B cell (primary cell): ENCODE measurements around the gene MAGI2. TPM values are rescaled to one million over a fixed set of nuclear protein-coding genes. Genes with fewer than 3 reads are reported as not detected.

Experiments used
- ATAC-seq: fragments of 200-7000 bp; cut with Tn5 transposase; one replicate; pipeline ENCODE4 v1.10.0; 2021; ENCODE audit warnings: low read depth, mild to moderate bottlenecking, moderate number of reproducible peaks, moderate library complexity
- CTCF ChIA-PET: fragments of 350-600 bp; sonication (Branson Sonifier 250); formaldehyde crosslinking; loops from one replicate; lab custom pipeline; 2021; ENCODE audit warnings: antibody characterized with exemption, inconsistent platforms; lab: Charles Lee
- POLR2A ChIA-PET: fragments of 350-600 bp; sonication (Branson Sonifier 250); formaldehyde crosslinking; loops from one replicate; lab custom pipeline; 2021; ENCODE audit warnings: antibody characterized with exemption; lab: Charles Lee
- DNase-seq: peaks from one replicate; pipeline ENCODE4 v3.0.0; 2013
- H2AFZ ChIP-seq: 2 replicates; pipeline ENCODE4 v1.6.1; 2012; ENCODE audit warnings: mild to moderate bottlenecking, low read depth, low read length; ENCODE audit not compliant: insufficient read depth, poor library complexity, severe bottlenecking
- H3K27ac ChIP-seq, 2 donors: 1 replicate in 1 of 2; 2 replicates in 1 of 2; pipeline ENCODE4 v1.5.1; 2012 to 2013; ENCODE audit warnings: low read length in 2 of 2, mild to moderate bottlenecking in 2 of 2, moderate library complexity in 1 of 2
- H3K27me3 ChIP-seq, 4 experiments: fragments of 200-600 bp in 1 of 4; sonication (generic) in 1 of 4; replicated peaks in 1 of 4; 1 replicate in 2 of 4; 2 replicates in 2 of 4; pipeline versions ENCODE4 v1.6.1 to v1.7.0; 2013 to 2016; ENCODE audit warnings: low read length in 3 of 4, mild to moderate bottlenecking in 2 of 4, mixed read lengths in 1 of 4, moderate library complexity in 1 of 4; ENCODE audit not compliant: insufficient read depth in 4 of 4, control insufficient read depth in 3 of 4; ENCODE audit errors: control extremely low read depth in 1 of 4
- H3K36me3 ChIP-seq, 2 experiments: replicated peaks in 1 of 2; 1 replicate in 1 of 2; 2 replicates in 1 of 2; pipeline versions ENCODE4 v1.6.1 to v1.7.1; 2013; ENCODE audit warnings: low read length in 1 of 2; ENCODE audit not compliant: insufficient read depth in 2 of 2, control insufficient read depth in 1 of 2; ENCODE audit errors: control extremely low read depth in 1 of 2, extremely low read depth in 1 of 2
- H3K4me1 ChIP-seq, 2 donors: fragments of 200-600 bp in 1 of 2; sonication (generic) in 1 of 2; 1 replicate in 1 of 2; 2 replicates in 1 of 2; pipeline versions ENCODE4 v1.5.1 to v1.6.1; 2013 to 2017; ENCODE audit warnings: low read length in 2 of 2; ENCODE audit not compliant: control insufficient read depth in 2 of 2, insufficient read depth in 2 of 2
- H3K4me2 ChIP-seq: replicated peaks from 2 replicates; pipeline ENCODE3; 2012; ENCODE audit warnings: mild to moderate bottlenecking, low read depth, low read length; ENCODE audit not compliant: poor library complexity, severe bottlenecking
- H3K4me3 ChIP-seq, 5 experiments: fragments of 200-600 bp in 1 of 5; sonication (generic) in 1 of 5; 1 replicate in 3 of 5; 2 replicates in 2 of 5; pipeline versions ENCODE4 v1.5.1 to v1.7.0; 2011 to 2016; ENCODE audit warnings: low read length in 4 of 5, mild to moderate bottlenecking in 4 of 5, low read depth in 2 of 5, control low read depth in 1 of 5, moderate library complexity in 1 of 5; ENCODE audit not compliant: insufficient read depth in 1 of 5; ENCODE audit errors: control extremely low read depth in 1 of 5, extremely low read depth in 1 of 5
- H3K79me2 ChIP-seq: fragments of 200-600 bp; sonication (generic); one replicate; pipeline ENCODE4 v1.6.0; 2016; ENCODE audit warnings: low read length; ENCODE audit not compliant: control insufficient read depth, insufficient read depth
- H3K9ac ChIP-seq: fragments of 200-600 bp; sonication (generic); 2 replicates; pipeline ENCODE4 v1.6.1; 2017; ENCODE audit warnings: mild to moderate bottlenecking, low read length, moderate library complexity
- H3K9me3 ChIP-seq, 3 donors: one replicate each; pipeline versions ENCODE4 v1.6.1 to v1.7.1; 2013; ENCODE audit warnings: low read length in 2 of 3; ENCODE audit not compliant: control insufficient read depth in 2 of 3, insufficient read depth in 1 of 3; ENCODE audit errors: control extremely low read depth in 1 of 3
- H4K20me1 ChIP-seq: 2 replicates; pipeline ENCODE4 v1.6.0; 2012; ENCODE audit warnings: mild to moderate bottlenecking, low read length; ENCODE audit not compliant: insufficient read depth, control insufficient read depth, poor library complexity, severe bottlenecking
- H3K27ac Mint-ChIP-seq: one replicate; pipeline ENCODE4 v1.8.0; 2021; ENCODE audit warnings: mixed read lengths
- H3K27me3 Mint-ChIP-seq: one replicate; pipeline ENCODE4 v1.8.0; 2021; ENCODE audit warnings: mixed read lengths
- H3K4me1 Mint-ChIP-seq: one replicate; pipeline ENCODE4 v1.8.0; 2021; ENCODE audit warnings: mixed read lengths
- H3K4me3 Mint-ChIP-seq: one replicate; pipeline ENCODE4 v1.8.0; 2021; ENCODE audit warnings: mixed read lengths
- H3K9me3 Mint-ChIP-seq: one replicate; pipeline ENCODE4 v1.8.0; 2022; ENCODE audit warnings: mixed read lengths; ENCODE audit not compliant: insufficient read depth
- CTCF ChIP-seq: fragments of 200-600 bp; IDR thresholded peaks from one replicate; pipeline ENCODE4 v1.8.0; 2022; ENCODE audit warnings: antibody characterized with exemption, mild to moderate bottlenecking
- EZH2 ChIP-seq: IDR thresholded peaks from 2 replicates; pipeline ENCODE4 v1.6.1; 2012; ENCODE audit warnings: borderline replicate concordance, low read depth, mild to moderate bottlenecking, moderate library complexity, low read length; ENCODE audit not compliant: insufficient read depth, poor library complexity, severe bottlenecking
- WGBS: methylation state at CpG from one replicate; pipeline ENCODE4 v1.1.5; 2013; ENCODE audit warnings: missing lambda C conversion rate; ENCODE audit not compliant: insufficient coverage; 5-methylcytosine and 5-hydroxymethylcytosine counted together
- intact Hi-C: fragments of 100-400 bp; cut with micrococcal nuclease; formaldehyde crosslinking; loops from one replicate; pipeline ENCODE4 v1.10.0; 2022
- polyA plus RNA-seq: library from polyadenylated mRNA; depleted of rRNA; stranded (reverse); fragments of >200 nt; gene quantifications from 2 replicates; pipeline ENCODE4 v1.2.3, GENCODE V29; 2012
- total RNA-seq, 2 donors: library from RNA; stranded (reverse); fragments of 120-200 nt in 1 of 2; gene quantifications; 1 replicate in 1 of 2; 2 replicates in 1 of 2; pipeline versions ENCODE4 v1.2.3 to v1.2.4, GENCODE V29; 2013 to 2022

MAGI2 gene
- total and polyA plus RNA-seq, 2 donors (not counting 1 experiment from before 2014, with no cell fraction given) = 0.16 to 0.64 TPM

GRCh38 chr7:79434098-79434497 is 19.4 kb downstream of the MAGI2 start:
- no peak overlapping the region for H3K27ac ChIP-seq

DNA sequence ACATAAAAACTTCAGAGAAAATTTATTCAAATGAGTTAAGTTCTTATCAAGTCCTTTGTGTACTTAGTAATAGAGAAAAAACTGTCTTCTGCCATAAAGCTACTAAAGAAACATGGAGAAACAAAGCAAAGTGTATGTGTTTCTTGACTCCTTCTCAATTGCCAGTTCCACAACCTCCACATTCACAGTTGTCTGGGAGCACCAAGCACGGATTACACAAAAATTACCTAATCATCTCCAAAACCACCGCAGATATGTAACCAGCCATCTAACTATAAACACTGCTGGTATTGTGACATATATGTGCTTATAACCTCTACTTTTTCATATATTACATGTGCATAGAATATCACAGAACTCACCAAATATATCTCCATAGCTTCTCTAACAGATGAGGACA is 23.1 kb downstream of the MAGI2 start:
- Mint-ChIP-seq H3K4me3 (no peak overlapping the region), H3K9me3 (no peaks in the 10 kb centered on the region), H3K27me3 (no peaks in the 10 kb centered on the region), H3K4me1 (no peaks in the 10 kb centered on the region), H3K27ac (no peak overlapping the region)
- Histone ChIP-seq H3K4me3 (no peak overlapping the region), H3K27me3 (no peaks in the 10 kb centered on the region), H3K9me3 (peaks cover 0 to 2% (median 0%) of the 10 kb centered on the region in 3 donors), H3K27ac (no peak overlapping the region), H3K79me2 (no peaks in the 10 kb centered on the region), H2AFZ (no peak overlapping the region), H4K20me1 (no peaks in the 10 kb centered on the region), H3K36me3 (no peaks in the 10 kb centered on the region), H3K4me1 (no peaks in the 10 kb centered on the region), H3K9ac (no peak overlapping the region), H3K4me2 (no peak overlapping the region)
- ATAC-seq (no peak), DNase-seq (no peak)
- TF ChIP-seq CTCF = no peak
- no peak for TF ChIP-seq EZH2
- WGBS = no CpG with 5 or more reads among the region's 2 CpGs
- POLR2A ChIA-PET = no interaction called here
- intact Hi-C loops = no loop called here
- CTCF ChIA-PET = no interaction called here

More at GRCh38 chr7:79434098-79434497, 19.4 kb downstream of the MAGI2 start:
- Histone ChIP-seq H3K36me3 (no peaks in the 10 kb centered on the region), H3K9me3 (no peaks in the 10 kb centered on the region), H3K4me3 (no peak overlapping the region), H3K79me2 (no peaks in the 10 kb centered on the region), H3K4me1 (no peaks in the 10 kb centered on the region), H3K27me3 (no peaks in the 10 kb centered on the region), H3K4me2 (no peak overlapping the region), H3K9ac (no peak overlapping the region), H2AFZ (no peak overlapping the region), H4K20me1 (no peaks in the 10 kb centered on the region)
- no peaks in the 10 kb centered on the region for H3K9me3 Mint-ChIP-seq
- POLR2A ChIA-PET = no interaction called here
- intact Hi-C loops = no loop called here
- CTCF ChIA-PET = no interaction called here
- H3K27me3 Mint-ChIP-seq = no peaks in the 10 kb centered on the region
- WGBS = no CpG with 5 or more reads among the region's 1 CpG
- H3K4me3 Mint-ChIP-seq = no peak overlapping the region
- ATAC-seq = no peak
- DNase-seq = no peak
- H3K27ac Mint-ChIP-seq = no peak overlapping the region
- no peaks in the 10 kb centered on the region for H3K4me1 Mint-ChIP-seq
- TF ChIP-seq EZH2 = no peak
- no peak for TF ChIP-seq CTCF
